ENCODE measurements around the gene SLC1A7. TPM values are rescaled to one million over a fixed set of nuclear protein-coding genes. Genes with fewer than 3 reads are reported as not detected.
A peak's percentile ranks its signal among the peaks of the same experiment; 100 is the strongest.

Gene SLC1A7
- total RNA-seq, 4 donors from 2014 or later: 0.24 TPM; not detected in 3

GRCh38 chr1:53104289-53104913, 38.0 kb downstream of the SLC1A7 start:
- TF ChIP-seq POLR2A (IDR thresholded peaks at IDR 0.05) (no peak), CTCF (IDR thresholded peaks at IDR 0.05) (no peak)
- peak overlapping the region; percentile 51 to 62 for H3K27ac ChIP-seq
- intact Hi-C loops (cut with DNase I; ENCODE audit: low total_unique reads): no loop called here

GRCh38 chr1:53094533-53094919, 47.9 kb downstream of the SLC1A7 start:
- H3K9me3 ChIP-seq: no peaks in the 10 kb centered on the region
- no peaks in the 10 kb centered on the region for H3K4me1 ChIP-seq
- H3K36me3 ChIP-seq: no peaks in the 10 kb centered on the region
- TF ChIP-seq CTCF (IDR thresholded peaks at IDR 0.05) (no peak), POLR2A (IDR thresholded peaks at IDR 0.05) (no peak)
- no peak overlapping the region for H3K4me3 ChIP-seq
- no peaks in the 10 kb centered on the region for H3K27me3 ChIP-seq
- intact Hi-C loops (cut with DNase I; ENCODE audit: low total_unique reads): no loop called here
- DNase-seq: no peak
- no peak overlapping the region for H3K27ac ChIP-seq

More at GRCh38 chr1:53104289-53104913, 38.0 kb downstream of the SLC1A7 start:
- no peaks in the 10 kb centered on the region for H3K36me3 ChIP-seq
- DNase-seq: peak; percentile 58 to 62
- no peaks in the 10 kb centered on the region for H3K27me3 ChIP-seq
- H3K9me3 ChIP-seq: no peaks in the 10 kb centered on the region
- H3K4me3 ChIP-seq: no peak overlapping the region
- H3K4me1 ChIP-seq: no peaks in the 10 kb centered on the region

GRCh38 chr1:53093778-53094532, 48.5 kb downstream of the SLC1A7 start:
- Histone ChIP-seq H3K36me3 (no peaks in the 10 kb centered on the region), H3K27ac (no peak overlapping the region), H3K4me3 (no peak overlapping the region), H3K27me3 (no peaks in the 10 kb centered on the region), H3K4me1 (no peaks in the 10 kb centered on the region), H3K9me3 (no peaks in the 10 kb centered on the region)
- intact Hi-C loops (cut with DNase I; ENCODE audit: low total_unique reads): no loop called here
- no peak for DNase-seq
- TF ChIP-seq POLR2A (IDR thresholded peaks at IDR 0.05) (no peak), CTCF (IDR thresholded peaks at IDR 0.05) (no peak)

- no peak overlapping the region for H3K4me3 ChIP-seq
- TF ChIP-seq POLR2A (IDR thresholded peaks at IDR 0.05): no peak
- no peak for TF ChIP-seq CTCF (IDR thresholded peaks at IDR 0.05)
- DNase-seq: no peak
Measured at GRCh38 chr1:53093451-53093754, 49.0 kb downstream of the SLC1A7 start.

GRCh38 chr1:53092659-53093450, 49.6 kb downstream of the SLC1A7 start:
- no peak overlapping the region for H3K4me3 ChIP-seq
- H3K9me3 ChIP-seq: no peaks in the 10 kb centered on the region
- H3K27me3 ChIP-seq: no peaks in the 10 kb centered on the region
- TF ChIP-seq POLR2A (IDR thresholded peaks at IDR 0.05): no peak
- no peak for TF ChIP-seq CTCF (IDR thresholded peaks at IDR 0.05)
- H3K4me1 ChIP-seq: no peaks in the 10 kb centered on the region
- no peak overlapping the region for H3K27ac ChIP-seq
- intact Hi-C loops (cut with DNase I; ENCODE audit: low total_unique reads): no loop called here
- no peaks in the 10 kb centered on the region for H3K36me3 ChIP-seq
- no peak for DNase-seq

More at GRCh38 chr1:53093451-53093754, 49.0 kb downstream of the SLC1A7 start:
- H3K27me3 ChIP-seq: no peaks in the 10 kb centered on the region
- H3K36me3 ChIP-seq: no peaks in the 10 kb centered on the region
- intact Hi-C loops (cut with DNase I; ENCODE audit: low total_unique reads): no loop called here
- no peak overlapping the region for H3K27ac ChIP-seq
- H3K9me3 ChIP-seq: no peaks in the 10 kb centered on the region
- no peaks in the 10 kb centered on the region for H3K4me1 ChIP-seq

Measured in uterus (tissue), 4 donors.